SK-N-SH (cell line): ENCODE data around the gene YAF2.

Source experiments
- GABPA ChIP-seq: IDR thresholded peaks from 2 replicates; pipeline ENCODE4 v1.4.0; 2012; ENCODE audit warnings: low read depth, mild to moderate bottlenecking
- POLR2AphosphoS5 ChIP-seq: IDR thresholded peaks from 2 replicates; pipeline ENCODE4 v1.6.1; 2012; ENCODE audit warnings: low read depth, low read length
- TF ChIP-seq, protein P1 (sequence below): fragments of 200-600 bp; sonication (generic); IDR thresholded peaks from 2 replicates; pipeline ENCODE4 v1.6.1; 2017; ENCODE audit warnings: antibody characterized with exemption, mild to moderate bottlenecking, moderate library complexity

DNA sequence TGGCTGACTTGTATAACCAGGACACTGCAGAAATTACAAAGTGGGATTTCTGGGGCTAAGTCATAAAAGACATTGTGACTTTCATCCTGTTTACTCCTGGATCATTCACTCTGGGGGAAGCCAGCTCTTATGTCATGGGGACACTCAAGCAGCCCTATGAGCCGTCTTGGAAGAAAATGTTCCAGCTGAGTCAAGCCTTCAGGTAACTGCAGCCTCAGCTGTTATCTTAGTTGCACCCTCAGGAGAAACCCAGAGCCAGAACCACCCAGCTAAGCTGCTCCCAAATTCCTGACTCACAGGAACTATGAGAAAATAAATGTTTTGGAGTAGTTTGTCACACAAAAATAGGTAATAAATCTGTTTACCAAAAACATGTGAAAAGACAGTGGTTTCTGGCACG lies 50.2 kb downstream of the YAF2 start:
- TF ChIP-seq POLR2AphosphoS5 (no peak), GABPA (no peak)
- TF ChIP-seq, protein P1, sequence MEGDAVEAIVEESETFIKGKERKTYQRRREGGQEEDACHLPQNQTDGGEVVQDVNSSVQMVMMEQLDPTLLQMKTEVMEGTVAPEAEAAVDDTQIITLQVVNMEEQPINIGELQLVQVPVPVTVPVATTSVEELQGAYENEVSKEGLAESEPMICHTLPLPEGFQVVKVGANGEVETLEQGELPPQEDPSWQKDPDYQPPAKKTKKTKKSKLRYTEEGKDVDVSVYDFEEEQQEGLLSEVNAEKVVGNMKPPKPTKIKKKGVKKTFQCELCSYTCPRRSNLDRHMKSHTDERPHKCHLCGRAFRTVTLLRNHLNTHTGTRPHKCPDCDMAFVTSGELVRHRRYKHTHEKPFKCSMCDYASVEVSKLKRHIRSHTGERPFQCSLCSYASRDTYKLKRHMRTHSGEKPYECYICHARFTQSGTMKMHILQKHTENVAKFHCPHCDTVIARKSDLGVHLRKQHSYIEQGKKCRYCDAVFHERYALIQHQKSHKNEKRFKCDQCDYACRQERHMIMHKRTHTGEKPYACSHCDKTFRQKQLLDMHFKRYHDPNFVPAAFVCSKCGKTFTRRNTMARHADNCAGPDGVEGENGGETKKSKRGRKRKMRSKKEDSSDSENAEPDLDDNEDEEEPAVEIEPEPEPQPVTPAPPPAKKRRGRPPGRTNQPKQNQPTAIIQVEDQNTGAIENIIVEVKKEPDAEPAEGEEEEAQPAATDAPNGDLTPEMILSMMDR, result no peak
